Fibroblast of villous mesenchyme (primary cell): ENCODE results near the gene MCL1. TPM values are rescaled to one million over a fixed set of nuclear protein-coding genes. Genes with fewer than 3 reads are reported as not detected.

Experiments
- DNase-seq: peaks from one replicate; pipeline ENCODE4 v3.0.0-alpha.2; 2010; ENCODE audit warnings: low read depth
- H3K4me3 ChIP-seq: 2 replicates; pipeline ENCODE4 v1.5.1; 2011; ENCODE audit warnings: low read depth, mild to moderate bottlenecking, low read length
- CTCF ChIP-seq: IDR thresholded peaks from 2 replicates; pipeline ENCODE4 v1.5.1; 2012; ENCODE audit warnings: low read depth, mild to moderate bottlenecking, low read length; ENCODE audit not compliant: insufficient read depth
- total RNA-seq: library from RNA; depleted of rRNA; stranded (reverse); fragments of >200 nt; gene quantifications from 2 replicates; pipeline ENCODE4 v1.2.3, GENCODE V29; 2012

Gene MCL1
- total RNA-seq, 1 donor = 272 TPM

GRCh38 chr1:150557813-150558212 is 21.6 kb downstream of the MCL1 start:
- H3K4me3 ChIP-seq = no peak overlapping the region
- TF ChIP-seq CTCF = no peak
- DNase-seq = no peak

DNA sequence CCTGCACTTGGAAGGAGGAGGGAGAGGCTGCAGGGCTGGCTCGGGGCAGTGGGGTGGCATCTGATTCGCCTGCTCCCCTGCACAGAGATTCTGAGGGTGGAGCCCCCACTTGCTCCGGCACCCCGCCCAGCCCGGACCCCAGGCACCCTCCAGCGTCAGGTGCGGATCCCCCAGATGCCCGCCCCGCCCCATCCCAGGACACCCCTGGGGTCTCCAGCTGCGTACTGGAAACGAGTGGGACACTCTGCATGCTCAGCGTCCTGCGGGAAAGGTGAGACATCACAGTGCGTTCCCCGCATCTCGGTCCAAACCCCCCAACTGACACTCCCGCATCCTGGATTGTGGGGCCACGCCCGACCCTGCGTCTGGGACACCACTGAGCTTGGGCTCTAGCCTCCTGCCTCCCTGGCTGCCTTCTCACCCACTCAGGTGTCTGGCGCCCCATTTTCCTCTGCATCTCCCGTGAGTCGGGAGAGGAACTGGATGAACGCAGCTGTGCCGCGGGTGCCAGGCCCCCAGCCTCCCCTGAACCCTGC is 22.3 kb downstream of the MCL1 start:
- TF ChIP-seq CTCF = no peak
- H3K4me3 ChIP-seq = no peak overlapping the region
- DNase-seq = no peak

- TF ChIP-seq CTCF = no peak
- DNase-seq = no peak
- no peak overlapping the region for H3K4me3 ChIP-seq
Observed at GRCh38 chr1:150555971-150556865, 23.2 kb downstream of the MCL1 start.

- no peak for DNase-seq
- H3K4me3 ChIP-seq = no peak overlapping the region
- TF ChIP-seq CTCF = no peak
Observed at GRCh38 chr1:150555198-150555970, 24.0 kb downstream of the MCL1 start.

- no peak for DNase-seq
- no peak for TF ChIP-seq CTCF
- H3K4me3 ChIP-seq = no peak overlapping the region
Observed at GRCh38 chr1:150554086-150554452, 25.3 kb downstream of the MCL1 start.

DNA sequence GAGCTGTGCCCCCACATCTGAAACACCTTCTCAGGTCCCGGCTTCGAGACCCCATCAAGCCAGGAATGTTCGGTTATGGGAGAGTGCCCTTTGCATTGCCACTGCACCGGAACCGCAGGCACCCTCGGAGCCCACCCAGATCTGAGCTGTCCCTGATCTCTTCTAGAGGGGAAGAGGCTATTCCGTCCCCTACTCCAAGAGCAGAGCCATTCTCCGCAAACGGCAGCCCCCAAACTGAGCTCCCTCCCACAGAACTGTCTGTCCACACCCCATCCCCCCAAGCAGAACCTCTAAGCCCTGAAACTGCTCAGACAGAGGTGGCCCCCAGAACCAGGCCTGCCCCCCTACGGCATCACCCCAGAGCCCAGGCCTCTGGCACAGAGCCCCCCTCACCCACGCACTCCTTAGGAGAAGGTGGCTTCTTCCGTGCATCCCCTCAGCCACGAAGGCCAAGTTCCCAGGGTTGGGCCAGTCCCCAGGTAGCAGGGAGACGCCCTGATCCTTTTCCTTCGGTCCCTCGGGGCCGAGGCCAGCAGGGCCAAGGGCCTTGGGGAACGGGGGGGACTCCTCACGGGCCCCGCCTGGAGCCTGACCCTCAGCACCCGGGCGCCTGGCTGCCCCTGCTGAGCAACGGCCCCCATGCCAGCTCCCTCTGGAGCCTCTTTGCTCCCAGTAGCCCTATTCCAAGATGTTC is 25.9 kb downstream of the MCL1 start:
- no peak for DNase-seq
- no peak for TF ChIP-seq CTCF
- H3K4me3 ChIP-seq = no peak overlapping the region
